HL-60 (cell line): ENCODE measurements around the gene ZNF121.

Experiments
- GABPA ChIP-seq: IDR thresholded peaks from 2 replicates; pipeline ENCODE4 v1.6.1; 2012; ENCODE audit warnings: low read depth
- POLR2AphosphoS5 ChIP-seq: IDR thresholded peaks from 2 replicates; pipeline ENCODE4 v1.6.1; 2012; ENCODE audit warnings: low read depth
- SPI1 ChIP-seq: IDR thresholded peaks from 2 replicates; pipeline ENCODE4 v1.6.1; 2012; ENCODE audit warnings: low read depth, mild to moderate bottlenecking, borderline replicate concordance
- TF ChIP-seq, protein P1 (sequence below): IDR thresholded peaks from one replicate; pipeline ENCODE4 v1.5.1; 2011; ENCODE audit warnings: low read length, control low read depth, inconsistent platforms; ENCODE audit not compliant: insufficient read depth

GRCh38 chr19:9608912-9609311 is 24.6 kb upstream of the ZNF121 start:
- TF ChIP-seq, protein P1, sequence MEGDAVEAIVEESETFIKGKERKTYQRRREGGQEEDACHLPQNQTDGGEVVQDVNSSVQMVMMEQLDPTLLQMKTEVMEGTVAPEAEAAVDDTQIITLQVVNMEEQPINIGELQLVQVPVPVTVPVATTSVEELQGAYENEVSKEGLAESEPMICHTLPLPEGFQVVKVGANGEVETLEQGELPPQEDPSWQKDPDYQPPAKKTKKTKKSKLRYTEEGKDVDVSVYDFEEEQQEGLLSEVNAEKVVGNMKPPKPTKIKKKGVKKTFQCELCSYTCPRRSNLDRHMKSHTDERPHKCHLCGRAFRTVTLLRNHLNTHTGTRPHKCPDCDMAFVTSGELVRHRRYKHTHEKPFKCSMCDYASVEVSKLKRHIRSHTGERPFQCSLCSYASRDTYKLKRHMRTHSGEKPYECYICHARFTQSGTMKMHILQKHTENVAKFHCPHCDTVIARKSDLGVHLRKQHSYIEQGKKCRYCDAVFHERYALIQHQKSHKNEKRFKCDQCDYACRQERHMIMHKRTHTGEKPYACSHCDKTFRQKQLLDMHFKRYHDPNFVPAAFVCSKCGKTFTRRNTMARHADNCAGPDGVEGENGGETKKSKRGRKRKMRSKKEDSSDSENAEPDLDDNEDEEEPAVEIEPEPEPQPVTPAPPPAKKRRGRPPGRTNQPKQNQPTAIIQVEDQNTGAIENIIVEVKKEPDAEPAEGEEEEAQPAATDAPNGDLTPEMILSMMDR = no peak
- TF ChIP-seq POLR2AphosphoS5 (no peak), GABPA (no peak), SPI1 (no peak)
